A549 (cell line): ENCODE results near the gene PEX10. TPM values are rescaled to one million over a fixed set of nuclear protein-coding genes. Genes with fewer than 3 reads are reported as not detected.

Experiments used
- ATAC-seq, 2 experiments: fragments of 200-7000 bp in 1 of 2; fragments of >200 bp in 1 of 2; cut with Nextera tagmentation in 1 of 2; cut with Tn5 transposase in 1 of 2; 3 replicates each; pipeline versions ENCODE4 v1.8.0 to v1.9.1; 2018 to 2020; ENCODE audit warnings: mild to moderate bottlenecking in 1 of 2, moderate library complexity in 1 of 2
- CTCF ChIA-PET: fragments of 300-600 bp; sonication (Branson Sonifier 250); formaldehyde crosslinking; extraction: SDS; loops from one replicate; lab custom pipeline; 2021; ENCODE audit warnings: antibody characterized with exemption, inconsistent platforms; lab: Yijun Ruan, JAX
- POLR2A ChIA-PET: fragments of 350-600 bp; formaldehyde crosslinking; extraction: SDS; loops from one replicate; lab custom pipeline; 2021; ENCODE audit warnings: antibody characterized with exemption, inconsistent platforms; lab: Yijun Ruan, JAX
- DNase-seq, 2 experiments: peaks; one replicate each; pipeline versions ENCODE4 v3.0.0 to v3.0.0-alpha.2; 2011 to 2016; ENCODE audit warnings: low read depth in 1 of 2, low spot score in 1 of 2
- FAIRE-seq: peaks from 2 replicates; lab custom pipeline; 2011; peaks lifted over from hg19 to GRCh38; lab: Jason Lieb, UNC
- H3K27ac ChIP-seq, 2 experiments: fragments of >200 bp; sonication (Bioruptor Twin); formaldehyde crosslinking; 3 replicates each; pipeline ENCODE4 v1.5.1; 2016 to 2017
- H3K4me1 ChIP-seq: fragments of >200 bp; sonication (Bioruptor Twin); formaldehyde crosslinking; 3 replicates; pipeline ENCODE4 v1.6.1; 2016
- H3K4me2 ChIP-seq: fragments of >200 bp; sonication (Bioruptor Twin); formaldehyde crosslinking; 3 replicates; pipeline ENCODE4 v1.6.1; 2016
- H3K4me3 ChIP-seq: fragments of >200 bp; sonication (Bioruptor Twin); formaldehyde crosslinking; 3 replicates; pipeline ENCODE4 v1.5.1; 2016
- H3K9me3 ChIP-seq: fragments of >200 bp; sonication (Bioruptor Twin); formaldehyde crosslinking; 3 replicates; pipeline ENCODE4 v1.6.1; 2016
- ATOH8 ChIP-seq: fragments of 250-450 bp; sonication (Bioruptor Pico); IDR thresholded peaks from 2 replicates; pipeline ENCODE4 v1.5.0; 2020; ENCODE audit warnings: low read depth, mild to moderate bottlenecking, moderate library complexity
- CHD2 ChIP-seq: fragments of 150-350 bp; IDR thresholded peaks from 2 replicates; pipeline ENCODE4 v1.6.1; 2014; ENCODE audit warnings: low read length; ENCODE audit not compliant: partially characterized antibody
- CTCF ChIP-seq: fragments of >200 bp; sonication (Bioruptor Twin); formaldehyde crosslinking; IDR thresholded peaks from 3 replicates; pipeline ENCODE4 v1.5.1; 2016
- FOSB ChIP-seq: fragments of 250-450 bp; sonication (Bioruptor Pico); IDR thresholded peaks from 2 replicates; pipeline ENCODE4 v1.5.0; 2020; ENCODE audit warnings: mild to moderate bottlenecking, moderate library complexity
- FOSL2 ChIP-seq, 2 experiments: fragments of 450-650 bp in 1 of 2; fragments of >200 bp in 1 of 2; sonication (Bioruptor Twin) in 1 of 2; formaldehyde crosslinking; IDR thresholded peaks; 2 replicates each; pipeline versions ENCODE4 v1.5.0 to v1.6.1; 2016 to 2020; ENCODE audit warnings: mild to moderate bottlenecking in 1 of 2, moderate library complexity in 1 of 2
- HDAC2 ChIP-seq: fragments of 200-600 bp; sonication (generic); IDR thresholded peaks from 2 replicates; pipeline ENCODE4 v1.6.1; 2016
- HMGXB4 ChIP-seq: fragments of 250-450 bp; sonication (Bioruptor Pico); IDR thresholded peaks from 2 replicates; pipeline ENCODE4 v1.5.0; 2021; ENCODE audit warnings: mild to moderate bottlenecking, moderate library complexity, borderline replicate concordance
- KDM1A ChIP-seq: fragments of 200-600 bp; sonication (generic); IDR thresholded peaks from 2 replicates; pipeline ENCODE4 v1.6.1; 2016; ENCODE audit warnings: low read depth, mild to moderate bottlenecking
- MAFK ChIP-seq: fragments of 450-650 bp; IDR thresholded peaks from 2 replicates; pipeline ENCODE4 v1.6.1; 2014; ENCODE audit not compliant: partially characterized antibody
- MAZ ChIP-seq: fragments of 150-350 bp; IDR thresholded peaks from 2 replicates; pipeline ENCODE4 v1.6.1; 2014; ENCODE audit warnings: antibody characterized with exemption, low read depth, low read length, borderline replicate concordance
- NFE2L2 ChIP-seq: fragments of 150-350 bp; conservative IDR thresholded peaks from 2 replicates; pipeline ENCODE4 v1.6.1; 2014; ENCODE audit warnings: low read length
- RARB ChIP-seq: fragments of 250-450 bp; sonication (Bioruptor Pico); IDR thresholded peaks from 2 replicates; pipeline ENCODE4 v1.8.0; 2021; ENCODE audit warnings: mild to moderate bottlenecking, moderate library complexity
- RCOR1 ChIP-seq: fragments of 150-350 bp; IDR thresholded peaks from 2 replicates; pipeline ENCODE4 v1.6.1; 2014; ENCODE audit warnings: antibody characterized with exemption, low read length, low read depth
- RFX5 ChIP-seq: fragments of 450-650 bp; IDR thresholded peaks from 2 replicates; pipeline ENCODE4 v1.7.1; 2014; ENCODE audit warnings: antibody characterized with exemption, mild to moderate bottlenecking, moderate library complexity
- RNF2 ChIP-seq: fragments of 200-600 bp; sonication (generic); IDR thresholded peaks from 2 replicates; pipeline ENCODE4 v1.6.1; 2016; ENCODE audit warnings: low read depth, mild to moderate bottlenecking, antibody characterized with exemption, moderate library complexity, borderline replicate concordance
- TP53 ChIP-seq: fragments of 250-450 bp; sonication (Bioruptor Pico); IDR thresholded peaks from 2 replicates; pipeline ENCODE4 v1.5.0; 2021; ENCODE audit warnings: mild to moderate bottlenecking, moderate library complexity
- ZFP36 ChIP-seq: fragments of 450-650 bp; IDR thresholded peaks from 2 replicates; pipeline ENCODE4 v1.6.1; 2014; ENCODE audit warnings: borderline replicate concordance; ENCODE audit not compliant: partially characterized antibody
- ZSCAN20 ChIP-seq: fragments of 250-450 bp; sonication (Bioruptor Pico); IDR thresholded peaks from 2 replicates; pipeline ENCODE4 v1.8.0; 2022; ENCODE audit warnings: mild to moderate bottlenecking, moderate library complexity
- WGBS: methylation state at CpG from one replicate; pipeline ENCODE4 v1.1.6; 2017; ENCODE audit errors: missing lambda C conversion rate; 5-methylcytosine and 5-hydroxymethylcytosine counted together
- polyA plus RNA-seq, 4 experiments: library from polyadenylated mRNA; depleted of rRNA in 3 of 4; stranded (reverse); fragments of >200 nt; fragmentation: RNase III in 1 of 4; extraction: RNeasy Plus Mini Kit Qiagen cat#74134 plus additional on column Dnase treatment in 1 of 4; gene quantifications; 2 replicates in 3 of 4; 3 replicates in 1 of 4; pipeline ENCODE4 v1.2.3, GENCODE V29; 2011 to 2017

PEX10 gene
- polyA plus RNA-seq, 2 of the 4 experiments (the other 2 are of a cell fraction), result 12.3 to 20.2 TPM

- DNase-seq, result no peak
- FAIRE-seq, result no peak
- H3K4me3 ChIP-seq, result no peak overlapping the region
- no peak overlapping the region for H3K4me2 ChIP-seq
- WGBS, result 80% methylated on average over 11 of the region's 16 CpGs
- POLR2A ChIA-PET, result no interaction called here
- H3K9me3 ChIP-seq, result no peaks in the 10 kb centered on the region; the same call in 2 of the 3 replicates
- TF ChIP-seq RCOR1 (no peak), KDM1A (no peak), HMGXB4 (CRISPR knock-in tag) (no peak), FOSB (no peak), FOSL2 (IDR thresholded peaks at IDR 0.05) (no peak), FOSL2 (CRISPR knock-in tag; IDR thresholded peaks at IDR 0.05) (no peak), ATOH8 (CRISPR knock-in tag) (no peak), NFE2L2 (no peak), RFX5 (no peak), ZSCAN20 (CRISPR knock-in tag) (no peak), CTCF (no peak), CHD2 (no peak), MAZ (no peak), RARB (CRISPR knock-in tag) (no peak), RNF2 (no peak), MAFK (no peak)
- TF ChIP-seq, all 56 proteins: peak for 0
- H3K27ac ChIP-seq, result no peak overlapping the region
- CTCF ChIA-PET, result interaction anchor here (1.4 to 7.2 kb wide), 3 partner anchors 25 to 129 kb away, joined by 3 to 63 read pairs (median 7); no protein-coding TSS in a partner anchor
- H3K4me1 ChIP-seq, result peaks cover 4% of the 10 kb centered on the region
- no peak for ATAC-seq
Measured at GRCh38 chr1:2418791-2419320, 6.5 kb upstream of the PEX10 start.

- Histone ChIP-seq H3K4me1 (peaks cover 10% of the 10 kb centered on the region), H3K4me2 (no peak overlapping the region)
- ATAC-seq, result no peak
- no CpG with 5 or more reads among the region's 14 CpGs for WGBS
- ChIA-PET POLR2A (no interaction called here), CTCF (interaction anchor here (1.4 to 7.2 kb wide), 3 partner anchors 50 to 130 kb away, joined by 3 to 63 read pairs (median 4); no protein-coding TSS in a partner anchor)
- DNase-seq, result no peak
- FAIRE-seq, result no peak
- TF ChIP-seq TP53 (CRISPR knock-in tag) (no peak), HDAC2 (no peak)
- TF ChIP-seq, all 56 proteins: peak for 0
- H3K27ac ChIP-seq, result no peak overlapping the region
- no peaks in the 10 kb centered on the region; the same call in 2 of the 3 replicates for H3K9me3 ChIP-seq
- no peak overlapping the region for H3K4me3 ChIP-seq
Measured at GRCh38 chr1:2417833-2418225, 5.5 kb upstream of the PEX10 start.

- DNase-seq, result no peak
- no peak overlapping the region for H3K27ac ChIP-seq
- peaks cover 10% of the 10 kb centered on the region for H3K4me1 ChIP-seq
- H3K4me3 ChIP-seq, result no peak overlapping the region
- ATAC-seq, result no peak
- 70% methylated on average over 3 of the region's 13 CpGs for WGBS
- CTCF ChIA-PET, result interaction anchor here (0.6 to 7.2 kb wide), 6 partner anchors 51 to 370 kb away, joined by 3 to 63 read pairs (median 3); no protein-coding TSS in a partner anchor
- H3K4me2 ChIP-seq, result no peak overlapping the region
- TF ChIP-seq ZFP36 (peak; percentile 79), ATOH8 (CRISPR knock-in tag) (no peak)
- TF ChIP-seq, all 56 proteins: peak for 1
- POLR2A ChIA-PET, result no interaction called here
- H3K9me3 ChIP-seq, result no peaks in the 10 kb centered on the region
- no peak for FAIRE-seq
Measured at GRCh38 chr1:2417083-2417832, 4.9 kb upstream of the PEX10 start.
